ENCODE results near the gene DNER.

GRCh38 chr2:229451852-229452251 is 262.5 kb downstream of the DNER start:
- TF ChIP-seq EZH2phosphoT487 (IDR thresholded peaks at IDR 0.05; ENCODE audit: unreplicated experiment) (no peak), CTCF (conservative IDR thresholded peaks at IDR 0.05; ENCODE audit: low read depth in 2 of 2) (no peak), ZNF462 (CRISPR knock-in tag; IDR thresholded peaks at IDR 0.05) (no peak), POLR2AphosphoS5 (IDR thresholded peaks at IDR 0.05; ENCODE audit: low read depth) (no peak), EZH2 (IDR thresholded peaks at IDR 0.05; ENCODE audit: low read depth, unreplicated experiment) (no peak), REST (IDR thresholded peaks at IDR 0.05; ENCODE audit: unreplicated experiment) (no peak), ZNF331 (CRISPR knock-in tag; IDR thresholded peaks at IDR 0.05; ENCODE audit: low read depth) (no peak), JUNB (IDR thresholded peaks at IDR 0.05; ENCODE audit: unreplicated experiment) (no peak), CREB1 (CRISPR knock-in tag; IDR thresholded peaks at IDR 0.05; ENCODE audit: low read depth) (no peak), ETS1 (IDR thresholded peaks at IDR 0.05) (no peak), ZNF114 (CRISPR knock-in tag; IDR thresholded peaks at IDR 0.05) (no peak), STAT1 (IDR thresholded peaks at IDR 0.05; ENCODE audit: unreplicated experiment) (no peak)

Measured in GM23338 (cell line).